ENCODE measurements around the gene CD44.
"Not testable (repeated sequence)": the region's sequence is repeated elsewhere in the genome, so short reads cannot be mapped to it uniquely, and the experiment has no call there.

CD44 gene

GRCh38 chr11:35216962-35217678 lies 78.1 kb downstream of the CD44 start:
- H3K4me1 ChIP-seq (ENCODE audit: control insufficient read depth, insufficient read depth, low read length), result peaks cover 12% of the 10 kb centered on the region
- no peak overlapping the region for H3K4me3 ChIP-seq (ENCODE audit: low read length)
- H3K36me3 ChIP-seq (ENCODE audit: control insufficient read depth, insufficient read depth, low read length), result no peaks in the 10 kb centered on the region
- H3K27me3 ChIP-seq (ENCODE audit: control insufficient read depth, insufficient read depth, low read length), result no peaks in the 10 kb centered on the region
- no peaks in the 10 kb centered on the region for H3K9me3 ChIP-seq (ENCODE audit: control insufficient read depth, low read length)
- H3K9ac ChIP-seq (ENCODE audit: low read length), result no peak overlapping the region

GRCh38 chr11:35218956-35219355 lies 80.0 kb downstream of the CD44 start:
- no peak overlapping the region for H3K4me3 ChIP-seq (ENCODE audit: low read length)
- H3K9me3 ChIP-seq (ENCODE audit: control insufficient read depth, low read length), result no peaks in the 10 kb centered on the region
- H3K36me3 ChIP-seq (ENCODE audit: control insufficient read depth, insufficient read depth, low read length), result no peaks in the 10 kb centered on the region
- no peaks in the 10 kb centered on the region for H3K27me3 ChIP-seq (ENCODE audit: control insufficient read depth, insufficient read depth, low read length)
- no peak overlapping the region for H3K9ac ChIP-seq (ENCODE audit: low read length)
- peaks cover 12% of the 10 kb centered on the region for H3K4me1 ChIP-seq (ENCODE audit: control insufficient read depth, insufficient read depth, low read length)

DNA sequence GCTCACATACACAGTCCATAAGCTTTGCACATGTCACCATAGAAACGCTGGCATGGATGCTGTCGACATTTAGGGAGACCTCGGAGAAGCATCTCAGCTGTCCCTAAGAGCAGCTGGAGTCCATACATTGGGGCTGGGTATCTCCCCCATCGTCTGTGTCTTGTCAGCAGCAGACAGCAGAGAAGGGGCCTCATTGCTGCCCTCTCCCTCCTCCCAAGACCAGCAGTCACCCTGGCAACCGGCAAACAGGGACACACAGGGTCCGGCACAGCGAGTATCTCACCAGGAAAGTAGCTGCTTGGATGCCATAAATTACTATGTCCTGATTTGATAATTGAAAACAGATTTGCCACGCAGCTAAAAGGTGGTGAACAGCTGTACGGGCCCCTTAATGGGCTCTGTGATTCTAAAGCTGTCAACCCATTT lies 84.4 kb downstream of the CD44 start:
- no peaks in the 10 kb centered on the region for H3K36me3 ChIP-seq (ENCODE audit: control insufficient read depth, insufficient read depth, low read length)
- H3K4me3 ChIP-seq (ENCODE audit: low read length), result no peak overlapping the region
- no peaks in the 10 kb centered on the region for H3K27me3 ChIP-seq (ENCODE audit: control insufficient read depth, insufficient read depth, low read length)
- H3K4me1 ChIP-seq (ENCODE audit: control insufficient read depth, insufficient read depth, low read length), result no peaks in the 10 kb centered on the region
- no peaks in the 10 kb centered on the region for H3K9me3 ChIP-seq (ENCODE audit: control insufficient read depth, low read length)
- no peak overlapping the region for H3K9ac ChIP-seq (ENCODE audit: low read length)

GRCh38 chr11:35223991-35224390 lies 85.0 kb downstream of the CD44 start:
- no peaks in the 10 kb centered on the region for H3K4me1 ChIP-seq (ENCODE audit: control insufficient read depth, insufficient read depth, low read length)
- H3K9ac ChIP-seq (ENCODE audit: low read length), result no peak overlapping the region
- no peak overlapping the region for H3K4me3 ChIP-seq (ENCODE audit: low read length)
- H3K9me3 ChIP-seq (ENCODE audit: control insufficient read depth, low read length), result no peaks in the 10 kb centered on the region
- no peaks in the 10 kb centered on the region for H3K36me3 ChIP-seq (ENCODE audit: control insufficient read depth, insufficient read depth, low read length)
- no peaks in the 10 kb centered on the region for H3K27me3 ChIP-seq (ENCODE audit: control insufficient read depth, insufficient read depth, low read length)

GRCh38 chr11:35225946-35226520 lies 87.1 kb downstream of the CD44 start:
- Histone ChIP-seq H3K9ac (ENCODE audit: low read length) (no peak overlapping the region), H3K9me3 (ENCODE audit: control insufficient read depth, low read length) (no peaks in the 10 kb centered on the region), H3K4me3 (ENCODE audit: low read length) (no peak overlapping the region), H3K36me3 (ENCODE audit: control insufficient read depth, insufficient read depth, low read length) (peaks cover 11% of the 10 kb centered on the region), H3K27me3 (ENCODE audit: control insufficient read depth, insufficient read depth, low read length) (no peaks in the 10 kb centered on the region), H3K4me1 (ENCODE audit: control insufficient read depth, insufficient read depth, low read length) (no peaks in the 10 kb centered on the region)

- H3K9ac ChIP-seq (ENCODE audit: low read length); H3K4me1 ChIP-seq (ENCODE audit: control insufficient read depth, insufficient read depth, low read length); H3K27me3 ChIP-seq (ENCODE audit: control insufficient read depth, insufficient read depth, low read length); H3K9me3 ChIP-seq (ENCODE audit: control insufficient read depth, low read length); H3K4me3 ChIP-seq (ENCODE audit: low read length): not testable (repeated sequence)
- peaks cover 11% of the 10 kb centered on the region for H3K36me3 ChIP-seq (ENCODE audit: control insufficient read depth, insufficient read depth, low read length)
Measured at GRCh38 chr11:35226756-35227155, 87.8 kb downstream of the CD44 start.

DNA sequence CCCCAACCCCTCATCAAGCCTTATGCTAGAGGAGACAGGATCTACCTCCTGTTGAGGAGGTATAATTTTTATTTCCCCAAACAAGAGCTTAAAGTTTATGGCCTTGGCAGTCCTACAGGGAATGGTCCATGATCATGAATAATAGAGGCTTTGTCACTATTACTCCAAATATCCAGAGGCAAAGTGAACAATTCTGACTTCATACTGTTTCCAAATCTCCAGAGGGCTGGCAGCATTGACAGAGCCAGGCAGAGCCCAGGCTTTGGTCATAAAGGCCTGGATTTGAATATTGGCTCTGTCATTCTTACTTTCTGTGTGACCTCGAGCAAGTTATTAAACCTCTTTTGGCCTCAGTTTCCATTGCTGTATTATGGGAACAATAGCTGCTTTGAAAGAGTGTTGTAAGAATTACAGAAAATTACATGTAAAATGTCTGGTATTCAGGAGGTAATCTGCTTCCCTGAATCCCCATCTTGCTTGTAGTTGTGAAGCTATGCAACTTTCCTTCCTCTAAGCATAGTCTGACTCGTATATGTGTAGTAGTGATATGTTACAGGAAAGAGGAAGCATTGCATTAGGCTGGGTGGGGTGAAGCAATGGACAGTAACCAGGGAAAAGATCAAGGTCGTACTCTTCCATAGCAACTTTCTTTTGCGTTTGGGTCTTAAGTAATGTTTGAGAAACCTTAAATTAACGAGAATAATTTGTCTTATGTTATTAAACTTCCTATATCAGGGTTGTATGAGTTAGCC lies 88.8 kb downstream of the CD44 start:
- Histone ChIP-seq H3K4me1 (ENCODE audit: control insufficient read depth, insufficient read depth, low read length) (no peaks in the 10 kb centered on the region), H3K4me3 (ENCODE audit: low read length) (no peak overlapping the region), H3K27me3 (ENCODE audit: control insufficient read depth, insufficient read depth, low read length) (no peaks in the 10 kb centered on the region), H3K9me3 (ENCODE audit: control insufficient read depth, low read length) (no peaks in the 10 kb centered on the region), H3K9ac (ENCODE audit: low read length) (no peak overlapping the region), H3K36me3 (ENCODE audit: control insufficient read depth, insufficient read depth, low read length) (peaks cover 11% of the 10 kb centered on the region)

DNA sequence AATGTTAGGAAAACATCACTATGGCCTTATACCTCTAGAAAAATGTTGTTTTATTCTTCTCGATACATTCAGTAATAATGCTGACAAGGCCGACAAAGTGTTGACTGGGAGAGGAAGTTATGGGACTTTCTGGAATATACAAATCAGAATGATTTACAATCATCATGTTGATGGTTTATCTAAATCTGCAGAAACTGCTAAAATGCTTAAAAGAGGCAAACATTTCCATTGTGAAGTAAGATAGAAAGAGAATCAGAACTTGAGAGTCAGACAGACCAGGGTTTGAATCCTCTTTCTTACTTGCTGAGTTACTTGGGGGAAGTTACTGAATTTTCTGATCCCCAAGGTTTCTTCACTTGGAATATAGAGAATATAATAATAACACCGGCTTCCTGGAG lies 89.4 kb downstream of the CD44 start:
- Histone ChIP-seq H3K9ac (ENCODE audit: low read length) (no peak overlapping the region), H3K4me1 (ENCODE audit: control insufficient read depth, insufficient read depth, low read length) (no peaks in the 10 kb centered on the region), H3K36me3 (ENCODE audit: control insufficient read depth, insufficient read depth, low read length) (peaks cover 11% of the 10 kb centered on the region), H3K9me3 (ENCODE audit: control insufficient read depth, low read length) (no peaks in the 10 kb centered on the region), H3K27me3 (ENCODE audit: control insufficient read depth, insufficient read depth, low read length) (no peaks in the 10 kb centered on the region), H3K4me3 (ENCODE audit: low read length) (no peak overlapping the region)

GRCh38 chr11:35230388-35230787 lies 91.4 kb downstream of the CD44 start:
- Histone ChIP-seq H3K9me3 (ENCODE audit: control insufficient read depth, low read length) (no peaks in the 10 kb centered on the region), H3K4me3 (ENCODE audit: low read length) (no peak overlapping the region), H3K4me1 (ENCODE audit: control insufficient read depth, insufficient read depth, low read length) (no peaks in the 10 kb centered on the region), H3K9ac (ENCODE audit: low read length) (no peak overlapping the region), H3K27me3 (ENCODE audit: control insufficient read depth, insufficient read depth, low read length) (no peaks in the 10 kb centered on the region), H3K36me3 (ENCODE audit: control insufficient read depth, insufficient read depth, low read length) (peaks cover 11% of the 10 kb centered on the region)

DNA sequence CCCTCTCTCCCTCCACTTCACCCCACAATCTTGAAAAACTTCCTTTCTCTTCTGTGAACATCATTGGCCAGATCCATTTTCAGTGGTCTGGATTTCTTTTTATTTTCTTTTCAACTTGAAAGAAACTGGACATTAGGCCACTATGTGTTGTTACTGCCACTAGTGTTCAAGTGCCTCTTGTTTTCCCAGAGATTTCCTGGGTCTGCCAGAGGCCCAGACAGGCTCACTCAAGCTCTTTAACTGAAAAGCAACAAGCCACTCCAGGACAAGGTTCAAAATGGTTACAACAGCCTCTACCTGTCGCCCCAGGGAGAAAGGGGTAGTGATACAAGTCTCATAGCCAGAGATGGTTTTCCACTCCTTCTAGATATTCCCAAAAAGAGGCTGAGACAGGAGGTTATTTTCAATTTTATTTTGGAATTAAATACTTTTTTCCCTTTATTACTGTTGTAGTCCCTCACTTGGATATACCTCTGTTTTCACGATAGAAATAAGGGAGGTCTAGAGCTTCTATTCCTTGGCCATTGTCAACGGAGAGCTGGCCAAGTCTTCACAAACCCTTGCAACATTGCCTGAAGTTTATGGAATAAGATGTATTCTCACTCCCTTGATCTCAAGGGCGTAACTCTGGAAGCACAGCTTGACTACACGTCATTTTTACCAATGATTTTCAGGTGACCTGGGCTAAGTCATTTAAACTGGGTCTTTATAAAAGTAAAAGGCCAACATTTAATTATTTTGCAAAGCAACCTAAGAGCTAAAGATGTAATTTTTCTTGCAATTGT lies 92.3 kb downstream of the CD44 start:
- H3K36me3 ChIP-seq (ENCODE audit: control insufficient read depth, insufficient read depth, low read length), result peaks cover 11% of the 10 kb centered on the region
- no peaks in the 10 kb centered on the region for H3K27me3 ChIP-seq (ENCODE audit: control insufficient read depth, insufficient read depth, low read length)
- H3K4me3 ChIP-seq (ENCODE audit: low read length), result no peak overlapping the region
- no peak overlapping the region for H3K9ac ChIP-seq (ENCODE audit: low read length)
- no peaks in the 10 kb centered on the region for H3K9me3 ChIP-seq (ENCODE audit: control insufficient read depth, low read length)
- peaks cover 7% of the 10 kb centered on the region for H3K4me1 ChIP-seq (ENCODE audit: control insufficient read depth, insufficient read depth, low read length)

- Histone ChIP-seq H3K36me3 (ENCODE audit: control insufficient read depth, insufficient read depth, low read length) (peaks cover 11% of the 10 kb centered on the region), H3K9me3 (ENCODE audit: control insufficient read depth, low read length) (no peaks in the 10 kb centered on the region), H3K4me1 (ENCODE audit: control insufficient read depth, insufficient read depth, low read length) (peaks cover 15% of the 10 kb centered on the region), H3K4me3 (ENCODE audit: low read length) (no peak overlapping the region), H3K27me3 (ENCODE audit: control insufficient read depth, insufficient read depth, low read length) (no peaks in the 10 kb centered on the region), H3K9ac (ENCODE audit: low read length) (no peak overlapping the region)
Measured at GRCh38 chr11:35232891-35233330, 93.9 kb downstream of the CD44 start.

GRCh38 chr11:35233518-35233917 lies 94.5 kb downstream of the CD44 start:
- Histone ChIP-seq H3K27me3 (ENCODE audit: control insufficient read depth, insufficient read depth, low read length) (no peaks in the 10 kb centered on the region), H3K9me3 (ENCODE audit: control insufficient read depth, low read length) (no peaks in the 10 kb centered on the region), H3K9ac (ENCODE audit: low read length) (no peak overlapping the region), H3K4me1 (ENCODE audit: control insufficient read depth, insufficient read depth, low read length) (peaks cover 15% of the 10 kb centered on the region), H3K4me3 (ENCODE audit: low read length) (no peak overlapping the region), H3K36me3 (ENCODE audit: control insufficient read depth, insufficient read depth, low read length) (peaks cover 11% of the 10 kb centered on the region)
